Metanephros (tissue), 1 donor: ENCODE results near the gene MOB3C. TPM values are rescaled to one million over a fixed set of nuclear protein-coding genes. Genes with fewer than 3 reads are reported as not detected.

Experiments used
- total RNA-seq: library from RNA; depleted of rRNA; stranded (reverse); fragments of >200 nt; gene quantifications from one replicate; pipeline ENCODE4 v1.2.3, GENCODE V29; 2014

The MOB3C gene
- 14.5 TPM for total RNA-seq

DNA sequence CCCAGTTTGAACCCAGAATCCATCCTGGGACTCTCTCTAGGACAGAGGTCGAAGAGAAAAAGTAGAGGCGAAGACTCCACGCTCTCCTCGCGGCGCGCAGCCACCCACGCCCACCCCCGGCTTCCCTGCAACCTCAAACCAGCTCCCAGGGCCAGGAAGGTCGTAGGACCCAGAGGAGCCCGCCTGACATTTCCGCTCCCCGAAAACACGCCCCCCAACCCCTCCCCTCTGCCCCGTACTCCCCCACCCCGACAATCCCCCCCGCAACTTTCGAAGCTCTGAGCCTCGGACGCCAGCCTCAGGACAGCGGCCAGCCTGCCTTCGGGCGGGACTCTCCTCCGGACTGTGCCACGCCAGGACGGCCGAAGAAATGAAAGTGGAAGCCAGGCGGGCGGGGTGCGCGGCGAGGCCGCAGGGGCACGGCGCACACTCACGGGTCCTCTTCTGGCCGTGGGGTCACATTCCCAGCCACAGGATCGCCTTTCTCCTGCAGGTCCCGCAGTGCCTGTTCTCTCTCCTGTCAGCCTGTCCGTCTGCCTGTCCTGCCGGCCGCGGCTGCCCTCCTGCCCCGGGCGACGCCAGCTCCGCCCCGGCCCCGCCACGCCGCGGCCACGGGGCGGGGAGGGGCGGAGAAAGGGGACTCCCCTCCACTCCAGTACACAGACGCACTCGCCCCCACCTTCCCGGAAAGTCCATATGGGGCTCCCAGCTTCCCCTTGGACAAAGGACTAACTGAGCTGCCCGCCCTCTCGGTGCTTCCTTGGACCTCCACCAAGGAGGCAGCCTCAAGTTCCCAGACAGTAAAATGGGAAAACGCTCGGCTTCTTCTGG, at the start of gene MOB3C:
Gene MOB3C, minus strand, starts transcription at position 535 of the 831 bp plus-strand sequence. CDS start 3,490 bp downstream, outside the sequence.

DNA sequence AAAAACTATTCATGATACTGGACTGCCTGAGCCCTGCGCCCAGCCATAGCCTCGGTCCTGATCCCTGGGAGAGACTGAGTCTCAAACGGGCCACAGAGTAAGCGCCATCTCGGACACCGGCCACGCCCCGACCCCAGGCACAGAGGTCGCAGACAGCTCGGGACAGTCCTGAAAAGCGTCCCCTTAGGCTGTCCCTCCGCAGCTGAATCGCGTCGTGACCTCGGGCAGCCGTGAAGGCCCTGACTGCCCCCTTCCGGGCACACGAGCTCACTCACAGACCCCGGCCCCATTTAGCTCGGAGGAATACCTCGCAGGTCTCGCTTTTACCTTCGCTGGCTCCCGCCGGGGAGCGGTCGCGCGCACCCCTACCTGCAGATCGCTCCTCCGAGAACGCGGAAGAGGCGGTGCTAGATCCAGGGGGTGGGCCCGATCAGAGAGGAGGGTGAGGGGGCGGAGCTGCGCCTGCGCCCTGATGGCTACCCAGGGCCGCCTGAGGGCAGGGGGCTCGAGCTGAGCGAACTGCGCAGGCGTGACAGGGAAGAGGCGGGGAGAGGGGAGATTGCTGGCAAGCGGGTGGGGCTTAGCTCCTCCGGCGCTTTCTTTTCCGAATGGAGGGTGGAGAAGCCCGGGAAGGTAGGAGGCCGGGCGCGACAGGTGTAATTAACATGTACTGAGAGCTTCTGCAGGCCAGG, 12.6 kb downstream of the MOB3C start, which contains the start of gene MKNK1:
Gene MKNK1, minus strand, starts transcription at position 411 of the 692 bp plus-strand sequence. CDS start 20,941 bp downstream, outside the sequence.

Other genes with a start within 250 kb of the MOB3C start
- 27.0 TPM for gene FAAH, start 222.5 kb downstream of the MOB3C start, total RNA-seq
- gene DMBX1, start 127.0 kb downstream of the MOB3C start, total RNA-seq, result not detected
- gene KNCN, start 65.2 kb downstream of the MOB3C start, total RNA-seq, result not detected
- 30.4 TPM for gene MKNK1, start 12.5 kb downstream of the MOB3C start, total RNA-seq
- 45.0 TPM for gene ATPAF1, start 51.6 kb upstream of the MOB3C start, total RNA-seq
- gene TEX38, start 55.0 kb upstream of the MOB3C start, total RNA-seq, result not detected
- 70.7 TPM for gene EFCAB14, start 102.3 kb upstream of the MOB3C start, total RNA-seq
- 4.8 TPM for gene CYP4B1, start 182.2 kb upstream of the MOB3C start, total RNA-seq